T-helper 2 cell treated with Interferon-gamma antibody and Interleukin-4, amounts not matched to agents 5 μg/mL and 100 μg/mL, for 36 hours (primary cell): ENCODE data around the gene SRRD.
A peak's percentile ranks its signal among the peaks of the same experiment; 100 is the strongest.
"Not testable (repeated sequence)": the region's sequence is repeated elsewhere in the genome, so short reads cannot be mapped to it uniquely, and the experiment has no call there.

ENCODE experiments used
- DNase-seq: peaks from one replicate; pipeline ENCODE4 v3.0.0; 2021; ENCODE audit warnings: low spot score
- H3K27ac Mint-ChIP-seq: one replicate; pipeline ENCODE4 v1.8.0; 2021; ENCODE audit warnings: mild to moderate bottlenecking, mixed read lengths
- H3K27me3 Mint-ChIP-seq: one replicate; pipeline ENCODE4 v1.8.0; 2021; ENCODE audit warnings: low read depth, mixed read lengths
- H3K36me3 Mint-ChIP-seq: one replicate; pipeline ENCODE4 v1.8.0; 2021; ENCODE audit warnings: low read depth, mixed read lengths
- H3K4me1 Mint-ChIP-seq: one replicate; pipeline ENCODE4 v1.8.0; 2021; ENCODE audit warnings: low read depth, mixed read lengths
- H3K4me3 Mint-ChIP-seq: one replicate; pipeline ENCODE4 v1.8.0; 2022; ENCODE audit warnings: mild to moderate bottlenecking, moderate library complexity, mixed read lengths
- H3K9me3 Mint-ChIP-seq: one replicate; pipeline ENCODE4 v1.8.0; 2021; ENCODE audit warnings: mixed read lengths

Gene SRRD, protein sequence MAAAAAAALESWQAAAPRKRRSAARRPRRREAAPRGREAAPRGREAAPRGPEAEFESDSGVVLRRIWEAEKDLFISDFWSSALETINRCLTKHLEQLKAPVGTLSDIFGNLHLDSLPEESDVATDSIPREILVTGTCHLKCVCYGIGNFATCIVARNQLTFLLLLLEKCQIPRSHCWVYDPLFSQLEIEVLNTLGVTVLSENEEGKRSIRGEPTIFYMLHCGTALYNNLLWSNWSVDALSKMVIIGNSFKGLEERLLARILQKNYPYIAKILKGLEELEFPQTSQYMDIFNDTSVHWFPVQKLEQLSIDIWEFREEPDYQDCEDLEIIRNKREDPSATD

GRCh38 chr22:26483439-26484359, at the start of gene SRRD, which contains the start of gene HPS4:
Gene SRRD, plus strand, starts transcription at chr22:26483877. Its CDS starts 14 bp downstream, at chr22:26483891.
Gene HPS4, minus strand, starts transcription at chr22:26483783. Its CDS starts 2,021 bp downstream, at chr22:26481762.
- Mint-ChIP-seq H3K27ac (peak within 1 kb of the TSS; percentile 93), H3K36me3 (peaks cover 11% of the 10 kb centered on the region), H3K27me3 (no peaks in the 10 kb centered on the region), H3K4me1 (peaks cover 59% of the 10 kb centered on the region), H3K4me3 (peak within 1 kb of the TSS; percentile 92), H3K9me3 (no peaks in the 10 kb centered on the region)
- peak; percentile 93 for DNase-seq

GRCh38 chr22:26435327-26436093, 48.2 kb upstream of the SRRD start:
- no peak for DNase-seq
- H3K9me3 Mint-ChIP-seq, result no peaks in the 10 kb centered on the region
- peaks cover 31% of the 10 kb centered on the region for H3K36me3 Mint-ChIP-seq
- H3K4me3 Mint-ChIP-seq, result peak overlapping the region; percentile 7
- H3K27ac Mint-ChIP-seq, result peak overlapping the region; percentile 62
- H3K4me1 Mint-ChIP-seq, result peaks cover 45% of the 10 kb centered on the region
- no peaks in the 10 kb centered on the region for H3K27me3 Mint-ChIP-seq

- peaks cover 31% of the 10 kb centered on the region for H3K4me1 Mint-ChIP-seq
- no peaks in the 10 kb centered on the region for H3K9me3 Mint-ChIP-seq
- no peak overlapping the region for H3K27ac Mint-ChIP-seq
- H3K4me3 Mint-ChIP-seq, result no peak overlapping the region
- H3K36me3 Mint-ChIP-seq, result peaks cover 31% of the 10 kb centered on the region
- no peaks in the 10 kb centered on the region for H3K27me3 Mint-ChIP-seq
- DNase-seq, result no peak
Measured at GRCh38 chr22:26436903-26437515, 46.7 kb upstream of the SRRD start.

DNA sequence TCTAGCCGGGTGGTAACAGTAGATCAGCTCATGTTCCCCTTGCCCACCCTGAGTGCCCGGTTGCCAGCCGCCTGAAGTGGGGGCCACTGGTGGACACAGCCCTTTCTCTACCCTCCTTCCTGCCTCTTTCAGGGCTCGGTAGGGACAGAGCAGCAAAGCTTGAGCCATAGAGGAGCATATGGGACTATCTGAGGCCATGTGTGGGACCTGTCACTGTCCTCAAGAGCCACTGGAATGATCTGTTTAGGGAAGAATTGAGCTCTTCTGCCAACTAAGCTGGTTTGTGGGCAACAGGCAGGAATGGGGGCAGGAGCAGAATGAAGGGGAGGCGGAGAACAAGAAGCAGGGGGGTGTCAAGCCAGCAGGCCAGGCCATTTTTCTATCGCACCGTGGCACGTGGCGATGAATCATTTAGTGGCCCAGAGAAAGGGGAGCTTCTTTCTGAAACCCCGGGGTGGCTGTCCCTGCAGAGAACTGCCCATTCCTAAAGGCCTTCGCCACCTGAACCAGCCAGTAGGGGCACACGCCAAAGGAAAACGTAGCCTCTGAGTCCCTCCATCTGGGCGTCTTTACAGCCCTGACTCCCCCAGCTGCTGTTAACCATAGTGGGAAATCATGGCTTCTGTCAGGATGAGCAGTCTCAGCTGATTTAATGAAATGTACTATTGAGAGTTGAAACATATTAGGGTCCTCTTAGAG, 45.8 kb upstream of the SRRD start:
- Mint-ChIP-seq H3K4me3 (no peak overlapping the region), H3K36me3 (peaks cover 30% of the 10 kb centered on the region), H3K27me3 (no peaks in the 10 kb centered on the region), H3K4me1 (peaks cover 23% of the 10 kb centered on the region), H3K9me3 (no peaks in the 10 kb centered on the region), H3K27ac (no peak overlapping the region)
- no peak for DNase-seq

DNA sequence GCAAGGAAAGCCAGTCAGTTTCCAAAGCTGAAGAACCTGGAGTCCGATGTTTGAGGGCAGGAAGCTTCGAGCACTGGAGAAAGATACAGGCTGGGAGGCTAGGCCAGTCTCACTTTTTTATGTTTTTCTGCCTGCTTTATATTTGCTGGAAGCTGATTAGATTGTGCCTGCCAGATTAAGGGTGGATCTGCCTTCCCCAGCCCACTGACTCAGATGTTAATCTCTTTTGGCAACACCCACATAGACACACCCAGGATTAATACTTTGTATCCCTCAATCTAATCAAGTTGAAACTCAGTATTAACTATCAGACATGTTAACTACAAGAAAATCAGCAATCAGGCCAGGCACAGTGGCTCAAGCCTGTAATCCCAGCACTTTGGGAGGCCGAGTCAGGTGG, 44.9 kb upstream of the SRRD start:
- H3K4me3 Mint-ChIP-seq, H3K27me3 Mint-ChIP-seq, H3K9me3 Mint-ChIP-seq, DNase-seq: not testable (repeated sequence)
- H3K4me1 Mint-ChIP-seq, result peaks cover 23% of the 10 kb centered on the region
- peak overlapping the region; percentile 15 for H3K27ac Mint-ChIP-seq
- H3K36me3 Mint-ChIP-seq, result peaks cover 34% of the 10 kb centered on the region

- no peaks in the 10 kb centered on the region for H3K27me3 Mint-ChIP-seq
Measured at GRCh38 chr22:26439559-26439958, 44.1 kb upstream of the SRRD start.

DNA sequence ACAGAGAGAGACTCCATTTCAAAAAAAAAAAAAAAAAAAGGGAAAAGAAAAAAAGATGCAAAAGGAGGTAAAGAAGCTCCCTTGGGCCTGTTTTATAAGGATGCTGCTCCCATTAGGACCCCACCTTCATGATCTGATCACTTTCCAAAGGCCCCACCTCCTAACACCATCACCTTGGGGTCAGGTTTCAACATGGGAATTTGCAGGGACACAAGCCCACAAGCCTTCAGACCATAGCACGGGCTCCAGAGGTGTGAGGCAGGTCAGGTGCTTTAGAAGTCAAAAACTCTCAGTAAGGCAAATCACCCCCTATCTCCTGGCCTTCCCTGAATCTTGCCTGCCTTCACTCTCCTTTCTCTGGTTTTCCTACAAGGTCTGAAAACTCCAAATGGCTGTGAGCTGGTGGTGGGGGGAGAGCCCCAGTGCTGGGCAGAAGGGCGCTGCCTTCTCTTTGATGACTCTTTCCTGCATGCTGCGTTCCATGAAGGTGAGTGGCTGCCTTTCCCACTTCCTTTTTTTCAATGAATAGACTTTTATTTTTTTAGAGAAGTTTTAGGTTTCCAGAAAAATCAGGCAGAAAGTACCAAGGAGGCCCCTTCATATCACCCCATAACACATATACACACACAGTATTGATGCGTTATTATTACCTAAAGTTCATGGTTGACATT, 41.5 kb upstream of the SRRD start:
- Mint-ChIP-seq H3K9me3 (no peaks in the 10 kb centered on the region), H3K27ac (no peak overlapping the region), H3K36me3 (peaks cover 14% of the 10 kb centered on the region), H3K4me3 (no peak overlapping the region), H3K27me3 (no peaks in the 10 kb centered on the region), H3K4me1 (peaks cover 7% of the 10 kb centered on the region)
- DNase-seq, result no peak

More at GRCh38 chr22:26439559-26439958, 44.1 kb upstream of the SRRD start:
- Mint-ChIP-seq H3K4me3 (no peak overlapping the region), H3K9me3 (no peaks in the 10 kb centered on the region), H3K36me3 (peaks cover 28% of the 10 kb centered on the region), H3K4me1 (peaks cover 23% of the 10 kb centered on the region), H3K27ac (no peak overlapping the region)
- DNase-seq, result no peak

DNA sequence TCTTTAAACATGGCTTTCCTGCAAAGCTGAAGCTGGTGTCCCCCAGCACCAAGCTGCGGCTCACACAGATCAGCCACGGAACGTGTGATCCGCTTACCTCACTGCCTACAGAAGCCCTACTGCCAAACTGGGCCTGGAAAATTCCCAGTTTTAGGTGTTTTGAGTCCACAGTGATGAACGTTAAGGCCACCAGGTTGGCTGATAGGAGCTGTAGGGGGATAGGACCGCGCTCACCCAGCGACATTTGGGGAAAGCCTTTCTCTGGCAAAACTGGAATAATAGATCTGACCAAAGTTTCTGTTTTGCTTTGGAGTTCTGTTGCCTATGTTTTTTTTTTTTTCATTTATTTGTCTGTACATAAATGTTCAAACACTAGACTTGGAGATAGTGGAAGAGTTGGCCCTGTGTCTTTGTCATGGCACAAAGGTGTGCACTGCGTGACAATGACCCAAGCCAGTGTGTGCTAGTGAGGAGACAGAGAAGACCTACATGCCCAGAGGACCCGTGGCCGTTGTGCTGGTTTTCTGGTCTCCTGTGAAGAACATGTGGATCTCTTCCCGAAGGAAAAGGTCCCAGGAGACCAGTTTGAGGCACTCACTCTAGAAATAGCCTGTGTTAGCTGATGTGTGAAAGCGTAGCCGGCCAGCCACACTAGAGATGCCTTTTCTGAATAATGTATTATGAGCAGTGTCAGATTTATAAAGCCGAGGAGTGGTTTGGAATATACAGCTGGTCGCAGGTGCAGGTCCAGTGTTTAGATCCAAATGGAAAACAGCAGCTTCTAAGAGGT, 39.6 kb upstream of the SRRD start:
- peaks cover 9% of the 10 kb centered on the region for H3K36me3 Mint-ChIP-seq
- no peak overlapping the region for H3K4me3 Mint-ChIP-seq
- H3K27ac Mint-ChIP-seq, result no peak overlapping the region
- no peaks in the 10 kb centered on the region for H3K9me3 Mint-ChIP-seq
- no peaks in the 10 kb centered on the region for H3K27me3 Mint-ChIP-seq
- no peak for DNase-seq
- no peaks in the 10 kb centered on the region for H3K4me1 Mint-ChIP-seq

GRCh38 chr22:26444777-26445176, 38.9 kb upstream of the SRRD start:
- no peak overlapping the region for H3K4me3 Mint-ChIP-seq
- no peaks in the 10 kb centered on the region for H3K9me3 Mint-ChIP-seq
- peaks cover 9% of the 10 kb centered on the region for H3K36me3 Mint-ChIP-seq
- H3K4me1 Mint-ChIP-seq, result no peaks in the 10 kb centered on the region
- DNase-seq, result no peak
- no peak overlapping the region for H3K27ac Mint-ChIP-seq
- no peaks in the 10 kb centered on the region for H3K27me3 Mint-ChIP-seq

DNA sequence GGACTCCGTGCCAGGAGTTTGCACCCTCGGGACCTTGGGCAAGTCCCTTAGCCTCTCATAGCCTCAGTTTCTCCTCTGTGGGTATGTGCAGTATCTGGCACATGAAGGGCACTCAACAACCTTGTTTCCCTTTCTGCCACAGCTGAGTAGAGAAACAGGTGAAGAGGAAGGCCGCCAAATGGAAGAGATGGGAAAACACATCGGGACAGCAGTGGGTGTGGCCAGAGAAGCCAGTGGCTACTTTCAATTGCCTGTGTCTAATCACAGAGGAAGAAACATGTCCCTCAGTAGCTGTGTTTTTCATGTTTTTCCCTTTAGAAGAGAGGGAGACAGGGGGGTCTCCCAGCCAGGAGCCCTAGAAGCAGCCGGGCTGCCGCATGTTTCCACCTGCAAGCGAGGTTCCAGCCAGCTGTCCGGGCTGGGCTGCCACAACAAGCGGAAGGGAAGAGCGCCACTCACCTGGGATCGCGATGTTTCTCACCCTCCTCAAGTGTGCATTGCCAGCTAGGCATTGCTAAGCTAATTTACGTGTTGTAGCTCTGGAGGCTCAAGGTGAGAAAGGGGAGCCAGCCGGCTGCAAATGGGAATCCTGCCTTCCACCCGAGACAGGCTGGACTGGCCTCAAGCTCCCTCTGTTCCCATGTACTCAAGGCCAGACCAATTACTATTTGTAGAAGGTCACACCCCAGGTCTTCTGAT, 38.0 kb upstream of the SRRD start:
- no peaks in the 10 kb centered on the region for H3K9me3 Mint-ChIP-seq
- H3K36me3 Mint-ChIP-seq, result peaks cover 9% of the 10 kb centered on the region
- DNase-seq, result no peak
- H3K27ac Mint-ChIP-seq, result no peak overlapping the region
- no peak overlapping the region for H3K4me3 Mint-ChIP-seq
- H3K4me1 Mint-ChIP-seq, result no peaks in the 10 kb centered on the region
- no peaks in the 10 kb centered on the region for H3K27me3 Mint-ChIP-seq

GRCh38 chr22:26446808-26447515, 36.7 kb upstream of the SRRD start:
- H3K9me3 Mint-ChIP-seq, result no peaks in the 10 kb centered on the region
- no peak overlapping the region for H3K27ac Mint-ChIP-seq
- H3K4me1 Mint-ChIP-seq, result no peaks in the 10 kb centered on the region
- H3K36me3 Mint-ChIP-seq, result peaks cover 11% of the 10 kb centered on the region
- H3K4me3 Mint-ChIP-seq, result no peak overlapping the region
- no peaks in the 10 kb centered on the region for H3K27me3 Mint-ChIP-seq
- no peak for DNase-seq
